RPMI7951 (cell line): ENCODE results near the gene VASH1. TPM values are rescaled to one million over a fixed set of nuclear protein-coding genes. Genes with fewer than 3 reads are reported as not detected.
"Not testable (repeated sequence)": the region's sequence is repeated elsewhere in the genome, so short reads cannot be mapped to it uniquely, and the experiment has no call there.

Source experiments
- DNase-seq: peaks from one replicate; pipeline ENCODE4 v3.0.0-alpha.2; 2012; ENCODE audit warnings: low read depth
- total RNA-seq: library from RNA; depleted of rRNA; stranded (reverse); fragments of >200 nt; shearing (Covaris generic); gene quantifications from 2 replicates; pipeline ENCODE4 v1.2.3, GENCODE V29; 2014; rRNA removed

The VASH1 gene
- 3.9 and 4.4 TPM in 2 replicates for total RNA-seq

DNA sequence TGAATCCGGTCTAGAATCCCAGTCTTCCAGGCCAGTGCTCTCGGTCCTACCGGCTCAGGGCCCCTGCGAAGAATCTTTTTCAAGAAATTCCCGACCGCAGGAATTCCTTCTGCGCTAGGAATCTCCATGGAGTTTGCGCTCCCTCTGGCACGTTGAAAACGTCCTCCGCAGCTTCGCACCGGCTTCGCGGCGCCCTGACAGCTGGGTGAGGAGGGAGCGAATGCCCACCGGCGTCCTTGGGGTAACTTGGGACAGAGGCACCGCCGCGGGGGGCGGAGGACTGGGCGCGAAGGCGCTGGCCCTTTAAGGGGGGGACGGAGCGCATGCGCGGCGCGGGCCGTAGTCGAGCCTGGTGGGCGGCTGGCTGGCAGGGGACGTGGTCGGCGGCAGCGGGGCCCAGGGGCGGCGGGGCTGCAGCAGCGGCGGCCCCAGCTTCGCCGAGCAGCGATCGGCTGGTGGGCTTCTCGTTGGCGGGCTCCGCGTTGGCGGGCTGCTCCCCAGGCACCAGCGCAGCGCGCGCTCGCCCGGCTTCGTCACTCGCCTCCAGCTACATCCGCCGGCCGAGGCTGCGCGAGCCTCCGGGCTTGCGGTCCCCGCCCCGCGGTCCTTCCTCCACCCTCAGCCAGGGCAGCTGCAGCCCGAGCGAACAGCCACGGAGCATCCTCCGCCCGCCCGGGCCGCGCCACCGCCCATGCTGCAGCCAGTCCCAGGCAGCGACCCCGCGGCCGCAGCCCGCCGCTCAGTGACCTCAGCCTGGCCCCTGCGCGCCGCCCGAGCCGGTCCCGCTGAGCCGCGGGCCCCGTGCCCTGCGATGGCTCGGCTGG lies at the start of gene VASH1:
TSS of gene VASH1 (plus strand) at position 333 of the 824 bp plus-strand sequence. CDS start 1,354 bp downstream, outside the sequence.
- peak; percentile 71 for DNase-seq

DNA sequence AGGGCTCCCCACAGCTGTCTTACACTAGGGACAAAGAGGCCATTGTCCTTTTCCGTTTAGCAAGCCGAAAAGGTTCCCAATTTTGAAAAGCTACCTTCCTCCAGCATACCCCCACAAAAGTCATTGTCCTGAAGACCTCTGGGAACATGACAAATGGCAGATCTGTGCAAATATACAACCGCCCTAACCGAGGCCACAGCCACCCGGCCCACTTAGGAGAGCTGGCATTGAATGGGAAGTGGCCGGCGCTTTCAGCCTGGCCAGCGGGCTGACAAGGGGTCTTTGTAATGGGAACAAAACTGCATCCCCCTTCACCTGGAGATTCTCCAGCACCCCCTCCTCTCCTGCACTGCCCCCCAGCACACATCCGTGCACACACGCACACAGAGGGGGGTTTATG lies 48.1 kb upstream of the VASH1 start:
- DNase-seq, result no peak

DNA sequence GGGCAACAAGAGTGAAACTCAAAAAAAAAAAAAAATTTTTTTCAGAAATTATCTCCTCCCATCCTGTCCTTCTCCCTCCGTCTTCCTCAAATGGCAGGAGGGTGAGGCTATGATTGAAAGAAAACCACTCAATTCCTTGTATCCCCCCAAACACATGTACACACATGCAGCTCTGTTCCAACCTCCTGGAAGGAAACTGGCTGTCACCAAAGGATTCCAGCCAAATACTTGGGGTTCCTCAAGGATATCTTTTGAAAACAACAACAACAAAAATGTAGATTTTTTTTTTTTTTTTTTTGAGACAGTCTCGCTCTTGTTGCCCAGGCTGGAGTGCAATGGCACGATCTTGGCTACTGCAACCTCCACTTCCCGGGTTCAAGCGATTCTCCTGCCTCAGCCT lies 46.8 kb upstream of the VASH1 start:
- DNase-seq, result no peak

DNA sequence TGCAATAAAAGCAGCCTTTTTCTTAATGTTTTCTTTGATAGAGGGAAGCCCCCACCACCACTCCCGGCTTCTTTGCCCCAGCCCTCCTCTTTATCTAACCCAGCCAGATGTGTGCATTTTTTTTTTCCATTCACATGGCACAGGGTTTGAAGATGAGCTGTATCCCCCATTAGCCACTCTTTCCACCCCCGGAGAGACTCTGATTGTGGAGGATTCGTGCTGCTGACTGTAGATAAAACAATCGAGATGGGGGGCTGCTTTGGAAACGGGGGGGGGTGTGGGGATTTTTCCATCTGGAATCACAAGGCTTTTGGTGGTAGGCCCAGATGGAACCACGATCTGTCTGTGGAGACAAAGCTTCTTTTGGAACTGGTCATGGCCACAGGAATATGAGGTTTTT lies 46.2 kb upstream of the VASH1 start:
- DNase-seq, result peak; percentile 6

DNA sequence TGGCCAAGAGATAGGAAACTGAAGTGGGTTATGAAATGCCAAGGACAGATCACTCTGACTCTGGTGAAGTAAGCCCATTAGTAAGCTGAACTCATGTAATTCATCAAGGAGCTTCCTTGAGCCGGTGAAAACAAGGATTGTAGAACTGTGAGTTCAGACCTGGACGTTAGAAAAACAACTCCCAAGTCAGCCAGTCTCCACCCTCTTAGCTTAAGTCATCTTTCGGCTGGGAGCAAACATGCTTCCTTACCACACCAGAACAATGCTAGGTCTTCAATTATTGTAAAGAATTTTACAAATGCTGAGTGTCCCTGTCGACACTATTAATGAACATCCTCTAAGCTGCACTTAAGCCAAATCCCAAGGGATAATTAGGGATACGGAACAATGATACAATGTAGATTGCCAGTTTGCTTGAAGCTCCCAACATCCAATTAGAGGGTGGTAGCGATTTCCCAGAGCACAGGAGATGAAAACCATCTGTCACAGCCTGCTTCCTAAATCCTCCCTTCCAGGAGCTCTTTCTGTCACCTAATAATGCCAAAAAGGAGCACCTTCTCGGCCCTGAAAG lies 45.7 kb upstream of the VASH1 start:
- peak; percentile 15 for DNase-seq

DNA sequence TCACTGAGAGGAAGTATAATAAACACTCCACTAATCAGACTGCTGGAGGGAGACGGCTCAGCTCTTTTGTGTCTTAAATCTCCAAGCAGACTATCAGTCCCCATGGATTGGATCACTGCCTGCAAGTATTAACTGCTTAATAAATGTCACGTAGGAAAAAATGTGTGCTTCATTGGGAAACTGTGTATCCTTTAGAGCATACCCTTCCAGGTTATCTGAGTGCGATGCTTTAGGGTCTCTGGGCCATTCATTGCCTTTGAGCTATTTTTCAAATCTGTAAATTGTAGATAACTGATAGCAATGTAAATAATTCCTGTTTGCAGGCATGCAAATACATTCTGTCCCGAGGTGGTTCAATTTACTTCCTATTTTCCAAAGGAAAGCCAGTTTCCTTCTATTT lies 45.0 kb upstream of the VASH1 start:
- DNase-seq, result no peak

DNA sequence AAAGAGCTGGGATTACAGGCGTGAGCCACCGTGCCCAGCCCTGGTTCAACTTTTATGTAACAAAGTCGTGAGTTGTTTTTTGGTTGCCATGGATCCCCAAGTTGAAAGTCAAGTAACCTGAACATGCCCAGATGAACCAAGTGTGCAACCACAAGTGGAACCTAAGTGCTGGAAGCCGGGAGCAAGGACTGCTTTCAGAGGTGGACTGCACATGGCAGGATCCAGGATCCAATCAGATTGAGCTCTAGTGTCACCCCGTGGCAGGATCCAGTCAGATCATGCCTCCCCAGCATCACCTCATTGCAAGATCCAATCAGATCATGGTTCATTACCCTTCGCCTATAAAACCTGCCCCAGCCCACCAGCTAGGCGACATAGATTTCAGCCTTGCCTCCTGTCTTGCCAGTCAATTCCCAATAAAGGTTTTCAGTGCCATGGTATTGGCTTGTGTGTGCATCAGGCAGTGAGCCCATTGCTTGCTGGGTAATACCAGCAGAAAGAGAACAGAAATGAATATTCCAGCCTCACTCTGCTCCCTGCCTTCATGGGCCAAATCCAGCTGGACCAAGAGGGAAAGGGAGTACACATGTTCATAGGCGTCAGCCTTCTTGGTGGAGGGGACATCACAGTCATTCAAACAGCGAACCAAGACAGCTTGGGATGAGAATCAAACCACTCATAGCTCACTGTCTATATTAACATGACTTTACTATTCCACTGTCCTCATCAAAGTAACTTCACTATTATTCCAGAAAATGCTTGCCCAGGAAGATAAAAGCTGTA lies 43.6 kb upstream of the VASH1 start:
- no peak for DNase-seq

DNA sequence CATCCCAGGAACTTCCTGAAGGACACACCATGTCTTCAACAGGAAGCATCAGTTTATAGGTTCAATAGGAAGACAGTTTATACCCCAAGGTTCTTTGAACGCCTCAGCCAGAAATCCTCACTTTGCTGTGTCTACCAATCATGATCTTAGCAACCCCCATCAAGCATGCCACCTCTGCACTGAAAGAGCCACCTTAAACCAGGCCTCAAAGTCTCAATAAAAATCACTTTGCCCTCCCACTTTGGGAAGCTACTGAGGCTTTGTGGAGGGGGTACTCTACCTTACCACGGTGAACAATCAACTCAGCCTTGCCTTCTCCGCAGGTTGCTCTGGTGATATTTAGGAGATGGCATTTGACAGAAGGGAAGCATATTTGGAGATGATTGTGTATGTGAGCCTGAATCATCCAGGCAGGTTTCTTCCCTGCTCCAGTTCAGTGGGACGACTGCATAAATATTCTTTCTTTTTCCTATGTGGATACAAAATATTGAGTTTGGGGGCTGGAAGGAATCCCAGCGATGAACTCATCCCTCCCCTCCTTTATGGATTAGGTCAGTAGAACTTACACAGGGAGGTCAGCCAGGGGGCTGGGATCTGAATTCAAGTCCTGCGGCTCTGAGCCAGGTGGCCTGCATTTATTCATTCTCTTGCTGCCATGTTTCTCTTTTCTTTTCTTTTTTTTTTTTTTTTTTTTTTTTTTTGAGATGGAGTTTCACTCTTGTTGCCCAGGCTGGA lies 42.8 kb upstream of the VASH1 start:
- no peak for DNase-seq

DNA sequence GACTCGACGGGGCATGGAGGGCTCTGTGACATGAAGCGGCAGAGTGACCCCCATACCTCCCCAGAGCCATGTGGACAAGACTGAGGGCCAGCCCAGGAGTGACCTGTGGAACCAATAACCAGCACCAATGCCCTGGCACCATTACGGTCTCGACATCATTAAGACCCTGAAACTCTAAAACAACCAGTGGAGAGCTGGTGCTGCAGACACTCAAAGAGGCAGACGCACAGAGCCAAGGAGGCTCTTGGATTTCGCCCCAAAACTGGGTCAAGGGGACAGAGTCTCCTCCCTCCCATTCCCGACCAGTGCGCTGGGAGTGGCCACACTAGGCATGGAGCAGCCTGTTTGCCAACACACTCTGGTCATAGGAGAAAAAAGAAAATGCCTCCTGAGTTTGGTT lies 41.6 kb upstream of the VASH1 start:
- DNase-seq, result no peak

DNA sequence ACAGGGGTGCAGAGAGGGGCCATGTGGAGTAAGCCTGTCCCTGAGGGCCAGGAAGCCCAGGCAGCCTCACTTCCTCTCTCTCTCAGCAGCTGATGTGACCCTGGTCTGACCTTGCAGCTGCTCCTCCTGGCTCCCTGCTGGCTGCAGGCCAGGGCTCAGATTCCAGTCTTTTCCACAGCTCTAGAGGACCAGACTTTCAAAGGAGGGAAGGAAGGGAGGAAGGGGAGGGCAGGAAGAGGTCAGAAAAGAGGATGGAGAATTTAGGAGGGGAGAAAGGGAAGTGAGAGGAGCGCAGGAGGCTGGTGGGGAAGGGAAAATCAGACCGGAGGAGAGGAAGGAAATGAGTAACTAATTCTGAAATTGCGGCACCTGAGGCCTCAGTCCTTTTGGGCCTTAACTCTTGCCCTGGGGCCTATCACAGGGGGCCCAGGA lies 40.9 kb upstream of the VASH1 start:
- DNase-seq, result peak; percentile 80

DNA sequence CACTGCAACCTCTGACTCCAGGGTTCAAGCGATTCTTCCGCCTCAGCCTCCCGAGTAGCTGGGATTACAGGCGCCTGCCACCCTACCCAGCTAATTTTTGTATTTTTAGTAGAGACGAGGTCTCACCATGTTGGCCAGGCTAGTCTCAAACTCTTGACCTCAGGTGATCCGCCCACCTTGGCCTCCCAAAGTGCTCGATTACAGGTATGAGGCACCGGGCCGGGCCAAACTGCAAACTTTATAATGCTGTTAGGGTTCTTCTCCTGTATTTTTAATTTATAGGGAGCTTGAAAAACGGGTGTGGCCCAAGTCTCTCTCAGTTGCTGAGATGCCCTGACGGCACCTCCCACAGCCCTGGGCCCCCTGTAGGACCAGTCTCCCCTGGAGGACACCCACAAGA lies 39.8 kb upstream of the VASH1 start:
- DNase-seq, result not testable (repeated sequence)

DNA sequence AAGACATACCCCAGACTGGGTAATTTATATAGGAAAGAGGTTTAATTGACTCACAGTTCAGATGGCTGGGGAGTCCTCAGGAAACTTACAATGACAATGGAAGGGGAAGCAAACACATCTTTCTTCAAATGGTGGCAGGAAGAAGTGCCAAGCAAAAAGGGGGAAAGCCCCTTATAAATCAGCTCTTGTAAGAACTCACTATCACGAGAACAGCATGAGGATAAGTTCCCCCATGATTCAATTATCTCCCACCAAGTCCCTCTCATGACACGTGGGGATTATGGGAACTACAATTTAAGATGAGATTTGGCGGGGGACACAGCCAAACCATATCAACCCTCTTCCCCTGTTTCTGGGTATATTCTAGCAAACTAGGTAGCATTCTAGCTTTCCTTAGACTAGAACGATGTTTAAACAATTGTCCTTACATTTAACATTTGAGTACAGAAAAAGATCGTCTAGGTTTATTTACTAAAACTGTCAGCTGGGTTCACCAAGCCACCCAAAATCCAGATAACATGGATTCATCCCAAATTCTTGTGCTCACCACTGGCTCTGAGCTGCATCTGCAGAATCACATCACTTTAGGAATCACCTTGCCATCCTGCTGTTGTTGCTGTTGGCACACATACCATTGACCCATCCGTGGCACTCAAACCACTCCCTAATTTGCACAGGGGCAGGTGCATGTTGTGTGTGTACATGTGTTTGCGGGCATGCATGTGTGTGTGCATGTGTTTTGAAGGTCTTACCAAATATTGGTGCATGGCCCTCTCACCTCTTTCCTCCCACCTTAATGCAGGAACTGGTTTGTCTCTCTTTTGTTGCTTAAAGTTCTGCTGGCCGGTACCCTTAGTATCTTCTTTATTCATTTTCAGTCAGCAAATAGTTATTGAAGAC lies 36.4 kb upstream of the VASH1 start:
- no peak for DNase-seq

DNA sequence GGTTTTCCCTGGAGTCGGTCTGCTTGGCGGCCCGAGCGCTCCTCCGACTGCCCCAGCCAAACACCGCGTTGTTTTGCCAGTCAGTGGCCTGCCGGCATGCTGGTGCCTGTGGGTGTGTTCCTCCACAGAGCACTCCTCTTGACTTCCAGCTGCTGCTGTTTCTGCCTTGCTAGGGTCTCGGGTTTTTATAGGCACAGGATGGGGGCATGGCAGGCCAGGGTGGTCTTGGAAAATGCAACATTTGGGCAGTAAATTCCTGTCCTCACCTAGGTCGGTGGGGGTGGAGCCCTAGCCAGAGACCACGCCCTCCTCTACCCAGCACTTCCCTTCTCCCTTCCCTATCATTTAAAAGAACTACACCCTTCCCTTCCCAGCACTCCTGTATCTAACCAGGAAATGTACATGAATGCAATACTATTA lies 34.7 kb upstream of the VASH1 start:
- DNase-seq, result no peak

DNA sequence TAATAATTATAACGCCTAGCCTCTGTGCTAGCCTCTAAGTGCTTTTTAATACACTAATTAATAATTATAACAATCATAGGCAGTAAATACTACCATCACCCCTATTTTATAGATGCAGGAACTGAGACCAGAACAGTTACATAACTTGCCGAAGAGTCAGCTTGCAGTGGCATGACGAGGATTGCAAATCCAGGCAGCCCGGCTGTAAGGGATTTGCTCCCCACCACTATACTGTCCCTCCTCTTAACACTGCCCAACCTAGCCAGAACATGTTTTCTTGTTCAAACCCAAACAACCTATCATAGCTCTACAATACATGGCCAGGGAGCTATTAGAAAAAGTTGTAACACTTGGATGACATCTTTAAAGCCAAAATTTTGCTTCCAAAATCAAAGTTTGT lies 33.9 kb upstream of the VASH1 start:
- DNase-seq, result no peak

DNA sequence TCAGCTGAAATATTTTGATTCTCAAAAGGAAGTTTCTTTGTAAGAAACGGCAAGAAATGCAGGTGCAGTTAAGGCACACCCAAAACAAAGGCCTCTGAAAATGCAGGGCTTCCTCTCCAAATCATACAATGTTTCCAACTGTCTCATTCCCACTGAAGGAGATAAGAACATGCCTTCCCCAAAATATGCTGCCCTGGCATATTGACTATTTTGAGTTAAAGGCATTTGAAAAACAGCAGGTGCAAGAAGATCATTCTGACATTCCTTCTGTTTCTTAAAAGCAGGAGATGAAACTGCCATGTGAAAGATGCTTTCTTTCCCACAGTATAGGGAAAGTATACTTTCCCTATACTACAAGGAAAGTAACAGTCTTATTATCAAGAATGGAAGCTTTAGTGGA lies 33.4 kb upstream of the VASH1 start:
- DNase-seq, result no peak

DNA sequence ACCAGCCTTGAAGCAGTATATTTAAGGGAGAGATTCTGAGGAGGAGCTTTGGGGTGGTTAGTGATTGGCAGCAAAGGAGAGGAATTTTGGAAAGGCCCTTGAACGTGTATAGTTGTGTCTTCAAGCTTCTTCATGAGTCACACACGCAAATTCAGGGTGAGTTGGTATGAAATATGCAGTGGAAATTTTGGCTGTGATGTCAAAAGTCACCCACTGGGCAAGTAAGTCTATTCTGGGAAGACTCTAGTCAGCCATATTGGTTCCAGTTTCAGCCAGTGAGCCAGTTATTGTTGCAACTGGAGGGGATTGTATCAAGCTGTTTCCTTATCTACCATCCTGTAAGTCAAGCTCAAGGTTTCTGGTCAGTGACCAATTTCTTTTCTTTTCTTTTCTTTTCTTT lies 32.0 kb upstream of the VASH1 start:
- no peak for DNase-seq

DNA sequence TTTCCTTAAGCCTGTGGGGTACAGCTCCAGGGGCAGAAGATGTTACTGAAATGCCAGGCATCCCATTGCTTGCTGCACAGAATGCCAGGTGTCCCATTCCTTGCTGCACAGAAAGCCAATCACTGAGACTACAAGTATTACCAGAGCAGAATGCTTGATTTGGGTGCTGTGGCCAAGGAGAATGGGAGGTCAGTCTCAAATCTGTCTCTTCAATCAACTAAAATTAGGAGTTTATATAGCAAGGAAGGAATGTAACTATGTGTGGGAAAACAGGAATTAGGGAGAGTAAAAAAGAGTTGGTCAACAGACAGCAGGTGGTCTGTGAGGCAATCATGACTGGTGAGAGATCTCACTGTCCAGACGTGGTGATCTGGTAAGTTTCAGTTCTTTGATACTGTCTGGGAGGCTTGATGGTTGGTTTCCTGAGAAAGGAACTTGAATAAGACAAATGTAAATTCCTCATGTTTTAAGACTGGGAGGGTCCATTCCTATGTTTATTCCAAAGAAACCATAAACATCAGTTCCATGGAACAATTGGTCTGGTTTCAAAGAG lies 31.2 kb upstream of the VASH1 start:
- no peak for DNase-seq

DNA sequence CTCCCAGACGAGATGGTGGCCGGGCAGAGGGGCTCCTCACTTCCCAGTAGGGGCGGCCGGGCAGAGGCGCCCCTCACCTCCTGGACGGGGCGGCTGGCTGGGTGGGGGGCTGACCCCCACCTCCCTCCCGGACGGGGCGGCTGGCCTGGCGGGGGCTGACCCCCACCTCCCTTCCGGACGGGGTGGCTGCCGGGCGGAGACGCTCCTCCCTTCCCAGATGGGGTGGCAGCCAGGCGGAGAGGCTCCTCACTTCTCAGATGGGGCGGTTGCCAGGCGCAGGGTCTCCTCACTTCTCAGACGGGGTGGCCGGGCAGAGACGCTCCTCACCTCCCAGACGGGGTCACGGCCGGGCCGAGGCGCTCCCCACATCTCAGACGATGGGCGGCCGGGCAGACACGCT lies 26.8 kb upstream of the VASH1 start:
- not testable (repeated sequence) for DNase-seq

DNA sequence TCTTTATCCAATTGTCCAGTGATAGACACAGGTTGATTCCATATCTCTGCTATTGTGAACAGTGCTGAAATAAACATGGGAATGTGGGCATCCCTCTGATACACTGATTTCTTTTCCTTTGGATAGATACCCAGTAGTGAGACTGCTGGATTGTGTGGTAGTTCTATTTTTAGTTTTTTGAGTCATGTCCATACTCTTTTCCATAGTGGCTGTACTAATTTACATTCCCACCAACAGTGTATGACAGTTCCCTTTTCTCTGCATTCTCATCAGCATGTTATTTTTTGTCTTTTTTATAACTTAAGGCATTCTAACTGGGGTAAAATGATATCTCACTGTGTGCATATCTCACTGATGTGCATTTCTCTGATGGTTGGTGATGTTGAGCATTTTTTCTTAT lies 24.8 kb upstream of the VASH1 start:
- DNase-seq, result no peak

DNA sequence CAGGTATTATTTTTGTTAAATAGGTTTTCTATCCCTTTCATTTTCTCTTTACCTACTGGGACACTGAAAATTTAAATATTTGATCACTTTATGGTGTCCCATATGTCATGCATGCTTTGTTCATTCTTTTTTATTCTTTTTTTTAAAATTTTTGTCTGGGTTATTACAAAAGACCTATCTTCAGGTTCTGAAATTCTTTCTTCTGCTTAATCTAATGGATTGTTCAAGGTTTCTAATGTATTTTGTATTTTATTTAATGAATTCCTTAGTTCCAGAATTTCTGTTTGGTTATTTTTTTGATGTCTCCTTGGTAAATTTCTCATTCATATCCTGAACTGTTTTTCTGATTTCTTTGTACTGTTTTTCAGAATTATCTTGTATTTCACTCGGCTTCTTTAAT lies 20.2 kb upstream of the VASH1 start:
- DNase-seq, result no peak

DNA sequence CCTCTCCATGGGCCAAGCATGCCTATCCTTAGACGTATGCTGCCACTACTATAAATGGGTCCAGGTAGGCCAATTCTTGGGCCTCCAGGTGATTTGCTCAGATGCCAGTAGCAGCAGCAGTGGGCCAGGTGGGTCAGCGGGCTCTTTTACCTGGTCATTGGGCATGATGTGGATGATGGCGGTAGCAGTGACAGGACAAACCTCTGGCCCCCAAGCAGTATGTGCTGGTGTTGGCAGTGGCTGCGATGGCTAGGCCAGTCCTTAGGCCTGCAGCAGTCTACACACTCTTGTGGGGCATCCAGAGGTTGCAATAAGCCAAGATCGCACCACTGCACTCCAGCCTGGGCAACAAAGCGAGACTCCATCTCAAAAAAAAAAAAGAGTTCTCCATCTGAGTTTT lies 19.1 kb upstream of the VASH1 start:
- DNase-seq, result no peak
